Liver (tissue), 9 donors: ENCODE measurements around the gene CEP95. TPM values are rescaled to one million over a fixed set of nuclear protein-coding genes. Genes with fewer than 3 reads are reported as not detected.

Experiments used
- DNase-seq: peaks from one replicate; pipeline ENCODE4 v3.0.0-alpha.2; 2017; ENCODE audit warnings: low spot score
- H3K27ac ChIP-seq, 2 donors: one replicate each; pipeline ENCODE4 v1.7.0; 2013; ENCODE audit warnings: inconsistent platforms in 2 of 2, low read length in 2 of 2, control low read depth in 1 of 2, low read depth in 1 of 2, mild to moderate bottlenecking in 1 of 2
- H3K27me3 ChIP-seq, 4 donors: one replicate each; pipeline versions ENCODE4 v1.6.1 to v1.7.0; 2013; ENCODE audit warnings: low read length in 3 of 4, inconsistent platforms in 1 of 4, mild to moderate bottlenecking in 1 of 4, moderate library complexity in 1 of 4; ENCODE audit not compliant: control insufficient read depth in 4 of 4, insufficient read depth in 4 of 4
- H3K36me3 ChIP-seq, 4 donors: one replicate each; pipeline versions ENCODE4 v1.6.1 to v1.7.0; 2013; ENCODE audit warnings: low read length in 3 of 4, mild to moderate bottlenecking in 3 of 4, low read depth in 1 of 4, moderate library complexity in 1 of 4; ENCODE audit not compliant: control insufficient read depth in 4 of 4, insufficient read depth in 3 of 4
- H3K4me1 ChIP-seq, 4 donors: one replicate each; pipeline versions ENCODE4 v1.6.1 to v1.7.0; 2013; ENCODE audit warnings: low read length in 3 of 4, mild to moderate bottlenecking in 3 of 4, moderate library complexity in 1 of 4; ENCODE audit not compliant: control insufficient read depth in 4 of 4, insufficient read depth in 4 of 4
- H3K4me3 ChIP-seq, 3 donors: one replicate each; pipeline versions ENCODE4 v1.6.1 to v1.7.0; 2013; ENCODE audit warnings: low read length in 3 of 3, control low read depth in 1 of 3, low read depth in 1 of 3, mild to moderate bottlenecking in 1 of 3
- H3K9ac ChIP-seq, 2 donors: one replicate each; pipeline ENCODE4 v1.7.0; 2013; ENCODE audit warnings: low read length in 2 of 2, mild to moderate bottlenecking in 2 of 2, moderate library complexity in 2 of 2, control low read depth in 1 of 2, low read depth in 1 of 2
- H3K9me3 ChIP-seq, 4 donors: one replicate each; pipeline versions ENCODE4 v1.6.1 to v1.7.0; 2013; ENCODE audit warnings: low read length in 3 of 4; ENCODE audit not compliant: control insufficient read depth in 4 of 4
- ATF3 ChIP-seq: IDR thresholded peaks from 2 replicates; pipeline ENCODE4 v1.6.1; 2016; ENCODE audit warnings: antibody characterized with exemption
- CTCF ChIP-seq: fragments of 150-350 bp; IDR thresholded peaks from 2 replicates; pipeline ENCODE4 v1.5.1; 2017; ENCODE audit warnings: improper control_type of control experiment, low read depth, low read length; ENCODE audit not compliant: missing input control
- EGR1 ChIP-seq, 2 donors: IDR thresholded peaks; 2 replicates each; pipeline ENCODE4 v1.6.1; 2016 to 2018; ENCODE audit warnings: antibody characterized with exemption in 2 of 2, low read depth in 2 of 2
- FOXA1 ChIP-seq: IDR thresholded peaks from 2 replicates; pipeline ENCODE4 v1.6.1; 2016; ENCODE audit warnings: antibody characterized with exemption
- FOXA2 ChIP-seq: IDR thresholded peaks from 2 replicates; pipeline ENCODE4 v1.6.1; 2016; ENCODE audit warnings: antibody characterized with exemption
- HNF4A ChIP-seq, 2 donors: conservative IDR thresholded peaks; 2 replicates each; pipeline ENCODE4 v1.6.1; 2016; ENCODE audit warnings: antibody characterized with exemption in 2 of 2, mild to moderate bottlenecking in 2 of 2
- HNF4G ChIP-seq: IDR thresholded peaks from 2 replicates; pipeline ENCODE4 v1.6.1; 2016; ENCODE audit warnings: antibody characterized with exemption
- JUND ChIP-seq, 2 donors: IDR thresholded peaks; 2 replicates each; pipeline ENCODE4 v1.6.1; 2016; ENCODE audit warnings: antibody characterized with exemption in 2 of 2
- MAX ChIP-seq: IDR thresholded peaks from 2 replicates; pipeline ENCODE4 v1.6.1; 2016; ENCODE audit warnings: antibody characterized with exemption
- NR2F2 ChIP-seq: IDR thresholded peaks from 2 replicates; pipeline ENCODE4 v1.6.1; 2016; ENCODE audit warnings: antibody characterized with exemption
- RAD21 ChIP-seq, 2 donors: IDR thresholded peaks; 2 replicates each; pipeline ENCODE4 v1.6.1; 2016; ENCODE audit warnings: antibody characterized with exemption in 2 of 2, mild to moderate bottlenecking in 2 of 2
- RXRA ChIP-seq, 2 donors: IDR thresholded peaks; 2 replicates each; pipeline ENCODE4 v1.6.1; 2017 to 2018; ENCODE audit warnings: antibody characterized with exemption in 2 of 2, mild to moderate bottlenecking in 1 of 2
- SP1 ChIP-seq: IDR thresholded peaks from 2 replicates; pipeline ENCODE4 v1.6.1; 2018; ENCODE audit warnings: antibody characterized with exemption, mild to moderate bottlenecking
- TAF1 ChIP-seq: conservative IDR thresholded peaks from 2 replicates; pipeline ENCODE4 v1.6.1; 2016; ENCODE audit warnings: antibody characterized with exemption, mild to moderate bottlenecking
- YY1 ChIP-seq: IDR thresholded peaks from 2 replicates; pipeline ENCODE4 v1.6.1; 2016; ENCODE audit warnings: antibody characterized with exemption, mild to moderate bottlenecking
- ZBTB33 ChIP-seq: IDR thresholded peaks from 2 replicates; pipeline ENCODE4 v1.6.1; 2016; ENCODE audit warnings: antibody characterized with exemption
- WGBS: extraction: QIAGEN DNeasy Blood & Tissue Kit; methylation state at CpG from one replicate; pipeline ENCODE4 v1.1.7; 2013; 5-methylcytosine and 5-hydroxymethylcytosine counted together
- polyA plus RNA-seq, 2 donors: library from polyadenylated mRNA; stranded (reverse) in 1 of 2; unstranded in 1 of 2; fragments of 200-250 nt in 1 of 2; fragments of >200 nt in 1 of 2; fragmentation: Nextera tagmentation in 1 of 2; extraction: Ambion mirVana in 1 of 2; gene quantifications; one replicate each; pipeline versions ENCODE4 v1.2.1 to v1.2.3, GENCODE V29; 2013 to 2015
- total RNA-seq, 2 donors: library from RNA; depleted of rRNA; stranded (reverse); fragments of >200 nt; gene quantifications; one replicate each; pipeline ENCODE4 v1.2.3, GENCODE V29; 2014
- donor health status: healthy.
- donor health status: healthy.
- donor health status: healthy.
- donor health status: healthy.
- donor health status: healthy.

The CEP95 gene
- total and polyA plus RNA-seq, 4 donors, result 5.3 to 23.3 (median 11.0) TPM

GRCh38 chr17:64564098-64564497 lies 57.3 kb downstream of the CEP95 start (continued):
- TF ChIP-seq ZBTB33, result no peak
- no peak for TF ChIP-seq HNF4G

- H3K9me3 ChIP-seq, result no peaks in the 10 kb centered on the region
- no peak overlapping the region for H3K27ac ChIP-seq
- peaks cover 3 to 11% (median 4%) of the 10 kb centered on the region in 4 donors for H3K36me3 ChIP-seq
- no peaks in the 10 kb centered on the region for H3K27me3 ChIP-seq
- H3K4me3 ChIP-seq, result no peak overlapping the region
- H3K9ac ChIP-seq, result no peak overlapping the region
- H3K4me1 ChIP-seq, result no peaks in the 10 kb centered on the region
- DNase-seq, result no peak
- TF ChIP-seq YY1 (no peak), EGR1 (IDR thresholded peaks at IDR 0.05; ENCODE audit: low read depth in 2 of 2) (no peak), ZBTB33 (no peak), FOXA2 (no peak), RAD21 (IDR thresholded peaks at IDR 0.05) (no peak), NR2F2 (no peak), JUND (IDR thresholded peaks at IDR 0.05) (no peak), CTCF (no peak), FOXA1 (no peak)
These were observed 58.8 kb downstream of the CEP95 start for GRCh38 chr17:64565563-64565962.

GRCh38 chr17:64571746-64572145 lies 65.0 kb downstream of the CEP95 start:
- H3K9ac ChIP-seq, result no peak overlapping the region
- H3K9me3 ChIP-seq, result no peaks in the 10 kb centered on the region
- no peaks in the 10 kb centered on the region for H3K27me3 ChIP-seq
- 96% methylated on average over 6 of the region's 6 CpGs for WGBS
- no peak overlapping the region for H3K27ac ChIP-seq
- no peak for DNase-seq
- H3K36me3 ChIP-seq, result peaks cover 0 to 9% (median 8%) of the 10 kb centered on the region in 4 donors
- no peaks in the 10 kb centered on the region for H3K4me1 ChIP-seq
- H3K4me3 ChIP-seq, result no peak overlapping the region
- TF ChIP-seq SP1 (no peak), HNF4G (no peak), RXRA (IDR thresholded peaks at IDR 0.05) (no peak), CTCF (no peak), HNF4A (conservative IDR thresholded peaks at IDR 0.05) (no peak), YY1 (no peak), RAD21 (IDR thresholded peaks at IDR 0.05) (no peak), MAX (no peak), ATF3 (no peak), TAF1 (no peak), NR2F2 (no peak), ZBTB33 (no peak)
